Measurements from ENCODE around the gene FAF1.

DNA sequence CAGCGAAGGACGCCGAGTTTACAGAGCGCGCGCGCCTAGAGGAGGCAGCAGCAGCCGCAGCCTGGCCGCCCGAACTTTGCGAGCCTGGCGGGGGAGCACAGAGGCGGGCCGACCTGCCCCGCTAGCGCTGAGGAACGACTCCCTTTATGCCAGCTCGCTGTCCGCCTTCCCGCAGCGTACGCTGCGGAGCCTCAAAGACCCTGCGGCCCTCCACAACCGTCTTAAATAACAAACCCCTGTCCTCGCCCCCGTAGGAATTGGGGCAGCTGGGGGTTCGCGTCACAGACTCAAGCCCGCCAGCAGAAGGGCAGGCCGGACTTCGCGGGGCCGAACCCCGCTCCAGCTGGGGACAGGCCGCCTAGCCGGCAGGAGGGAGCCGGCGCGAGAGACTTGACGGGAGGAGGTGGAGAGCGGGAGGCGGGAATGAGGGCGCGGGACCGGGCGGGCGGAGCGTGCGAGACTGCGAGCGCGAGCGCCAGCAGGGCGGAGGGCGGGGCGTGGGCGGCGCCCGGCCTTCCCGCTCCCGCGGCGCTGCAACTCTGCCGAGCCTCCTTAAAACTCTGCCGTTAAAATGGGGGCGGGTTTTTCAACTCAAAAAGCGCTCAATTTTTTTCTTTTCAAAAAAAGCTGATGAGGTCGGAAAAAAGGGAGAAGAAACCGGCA lies 8.2 kb upstream of the FAF1 start:
- peak; percentile 81 for TF ChIP-seq POLR2A (IDR thresholded peaks at IDR 0.05; ENCODE audit: low read length)
- no peak for TF ChIP-seq GATA1 (IDR thresholded peaks at IDR 0.05; ENCODE audit: low read depth, low read length)
